CD4-positive, alpha-beta T cell (primary cell): ENCODE measurements around the gene KIR3DL1. TPM values are rescaled to one million over a fixed set of nuclear protein-coding genes. Genes with fewer than 3 reads are reported as not detected.

Source experiments
- ATAC-seq: fragments of 200-7000 bp; cut with Tn5 transposase; one replicate; pipeline ENCODE4 v1.10.0; 2022; ENCODE audit warnings: mild to moderate bottlenecking; ENCODE audit not compliant: poor library complexity
- CTCF ChIA-PET: fragments of 350-600 bp; sonication (Branson Sonifier 250); formaldehyde crosslinking; loops from one replicate; lab custom pipeline; 2021; ENCODE audit warnings: antibody characterized with exemption, inconsistent platforms; lab: Charles Lee
- POLR2A ChIA-PET: fragments of 350-600 bp; sonication (Branson Sonifier 250); formaldehyde crosslinking; loops from one replicate; lab custom pipeline; 2021; ENCODE audit warnings: antibody characterized with exemption, inconsistent platforms; lab: Charles Lee
- DNase-seq, 14 experiments: peaks; one replicate each; pipeline ENCODE4 v3.0.0-alpha.2; 2013 to 2020; ENCODE audit warnings: mixed read lengths in 2 of 14
- H3K27ac ChIP-seq, 2 donors: one replicate each; pipeline versions ENCODE4 v1.5.1 to v1.7.0; 2013; ENCODE audit warnings: low read length in 2 of 2, low read depth in 1 of 2, mild to moderate bottlenecking in 1 of 2
- H3K27me3 ChIP-seq, 2 experiments: 1 replicate in 1 of 2; 2 replicates in 1 of 2; pipeline versions ENCODE4 v1.6.1 to v1.7.0; 2013; ENCODE audit warnings: low read length in 2 of 2, control low read depth in 1 of 2, mild to moderate bottlenecking in 1 of 2, moderate library complexity in 1 of 2; ENCODE audit not compliant: insufficient read depth in 2 of 2, control insufficient read depth in 1 of 2
- H3K36me3 ChIP-seq: one replicate; pipeline ENCODE4 v1.6.1; 2013; ENCODE audit warnings: low read length, control low read depth; ENCODE audit not compliant: insufficient read depth
- H3K4me1 ChIP-seq: one replicate; pipeline ENCODE4 v1.6.1; 2013; ENCODE audit warnings: low read length, control low read depth; ENCODE audit not compliant: insufficient read depth
- H3K4me3 ChIP-seq: one replicate; pipeline ENCODE4 v1.5.1; 2013; ENCODE audit warnings: mild to moderate bottlenecking, low read length, moderate library complexity
- H3K9me3 ChIP-seq, 2 experiments: 1 replicate in 1 of 2; 2 replicates in 1 of 2; pipeline versions ENCODE4 v1.6.1 to v1.7.0; 2013; ENCODE audit warnings: low read length in 2 of 2, mild to moderate bottlenecking in 2 of 2, control low read depth in 1 of 2, moderate library complexity in 1 of 2; ENCODE audit not compliant: control insufficient read depth in 1 of 2, insufficient read depth in 1 of 2
- H3K27ac Mint-ChIP-seq: one replicate; pipeline ENCODE4 v1.8.0; 2020; ENCODE audit warnings: mixed read lengths
- H3K27me3 Mint-ChIP-seq: one replicate; pipeline ENCODE4 v1.8.0; 2021; ENCODE audit warnings: mixed read lengths
- H3K36me3 Mint-ChIP-seq: one replicate; pipeline ENCODE4 v1.8.0; 2021; ENCODE audit warnings: low read depth, mixed read lengths
- H3K4me1 Mint-ChIP-seq: one replicate; pipeline ENCODE4 v1.8.0; 2021; ENCODE audit warnings: low read depth, mixed read lengths
- H3K4me3 Mint-ChIP-seq: one replicate; pipeline ENCODE4 v1.8.0; 2020; ENCODE audit warnings: mild to moderate bottlenecking, mixed read lengths
- H3K9me3 Mint-ChIP-seq: one replicate; pipeline ENCODE4 v1.8.0; 2020; ENCODE audit warnings: mixed read lengths
- intact Hi-C, 2 experiments: fragments of 100-400 bp; cut with DNase I in 1 of 2; cut with micrococcal nuclease in 1 of 2; formaldehyde crosslinking; loops; one replicate each; pipeline versions ENCODE4 v1.15.1 to v1.9.0; 2023 to 2025; cut with DNase I, micrococcal nuclease
- total RNA-seq, 174 experiments: library from RNA in 2 of 174; stranded (reverse) in 2 of 174; gene quantifications; one replicate each; pipeline ENCODE4 v1.2.3 and lab custom pipeline; 2021 to 2026
- TF ChIP-seq, protein P1 (sequence below): fragments of 200-600 bp; IDR thresholded peaks from one replicate; pipeline ENCODE4 v1.8.0; 2022; ENCODE audit warnings: antibody characterized with exemption, mild to moderate bottlenecking

KIR3DL1 gene
- total RNA-seq, 2 experiments from 2014 or later: not detected

DNA sequence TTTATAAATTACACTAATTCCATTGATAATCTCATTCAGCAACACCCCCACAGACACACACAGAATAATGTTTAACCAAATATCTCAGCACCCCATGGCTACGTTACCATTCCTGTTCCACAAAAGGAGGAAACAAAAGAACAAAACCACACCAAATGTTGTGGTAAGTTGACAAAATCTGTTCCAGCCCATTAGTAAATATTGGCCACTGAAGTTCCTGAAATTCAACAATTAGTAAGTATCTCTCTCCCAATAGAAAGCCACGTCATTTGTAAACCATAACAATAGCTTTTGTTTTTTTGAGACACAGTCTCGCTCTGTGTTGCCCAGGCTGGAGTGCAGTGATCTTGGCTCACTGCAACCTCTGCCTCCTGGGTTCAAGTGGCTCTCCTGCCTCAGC, 55.4 kb downstream of the KIR3DL1 start:
- Mint-ChIP-seq H3K36me3 (no peaks in the 10 kb centered on the region), H3K4me3 (no peak overlapping the region), H3K9me3 (no peaks in the 10 kb centered on the region), H3K27me3 (peaks cover 31% of the 10 kb centered on the region), H3K27ac (no peak overlapping the region), H3K4me1 (no peaks in the 10 kb centered on the region)
- Histone ChIP-seq H3K36me3 (no peaks in the 10 kb centered on the region), H3K9me3 (no peaks in the 10 kb centered on the region), H3K4me3 (no peak overlapping the region), H3K4me1 (no peaks in the 10 kb centered on the region), H3K27me3 (no peaks in the 10 kb centered on the region), H3K27ac (no peak overlapping the region)
- no peak for DNase-seq
- TF ChIP-seq, protein P1, sequence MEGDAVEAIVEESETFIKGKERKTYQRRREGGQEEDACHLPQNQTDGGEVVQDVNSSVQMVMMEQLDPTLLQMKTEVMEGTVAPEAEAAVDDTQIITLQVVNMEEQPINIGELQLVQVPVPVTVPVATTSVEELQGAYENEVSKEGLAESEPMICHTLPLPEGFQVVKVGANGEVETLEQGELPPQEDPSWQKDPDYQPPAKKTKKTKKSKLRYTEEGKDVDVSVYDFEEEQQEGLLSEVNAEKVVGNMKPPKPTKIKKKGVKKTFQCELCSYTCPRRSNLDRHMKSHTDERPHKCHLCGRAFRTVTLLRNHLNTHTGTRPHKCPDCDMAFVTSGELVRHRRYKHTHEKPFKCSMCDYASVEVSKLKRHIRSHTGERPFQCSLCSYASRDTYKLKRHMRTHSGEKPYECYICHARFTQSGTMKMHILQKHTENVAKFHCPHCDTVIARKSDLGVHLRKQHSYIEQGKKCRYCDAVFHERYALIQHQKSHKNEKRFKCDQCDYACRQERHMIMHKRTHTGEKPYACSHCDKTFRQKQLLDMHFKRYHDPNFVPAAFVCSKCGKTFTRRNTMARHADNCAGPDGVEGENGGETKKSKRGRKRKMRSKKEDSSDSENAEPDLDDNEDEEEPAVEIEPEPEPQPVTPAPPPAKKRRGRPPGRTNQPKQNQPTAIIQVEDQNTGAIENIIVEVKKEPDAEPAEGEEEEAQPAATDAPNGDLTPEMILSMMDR: no peak
- intact Hi-C loops: no loop called here
- no peak for ATAC-seq
- ChIA-PET POLR2A (no interaction called here), CTCF (no interaction called here)

DNA sequence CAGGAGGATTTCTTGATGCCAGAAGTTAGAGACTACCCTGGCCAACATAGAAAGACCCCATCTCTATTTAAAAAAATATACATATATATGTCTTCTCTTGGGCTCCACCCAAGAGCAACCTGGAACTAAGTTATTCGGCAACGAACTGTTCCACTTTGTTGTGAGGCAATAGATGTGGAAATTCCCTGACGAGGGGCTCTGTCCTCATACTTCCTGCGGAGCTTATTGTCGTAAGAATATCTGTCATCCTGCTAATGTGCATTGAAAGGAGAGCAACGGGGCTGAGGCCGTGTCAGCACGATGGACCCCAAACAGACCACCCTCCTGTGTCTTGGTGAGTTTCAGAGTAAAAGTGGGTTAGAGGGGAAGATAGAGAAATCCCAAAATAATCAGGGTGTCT, 57.7 kb downstream of the KIR3DL1 start, which contains the start of gene FCAR:
Gene FCAR (plus strand): TSS at position 246 of the 400 bp plus-strand sequence. CDS start 55 bp downstream, at position 301.
- Mint-ChIP-seq H3K36me3 (no peaks in the 10 kb centered on the region), H3K4me3 (no peak within 1 kb of the TSS), H3K27me3 (peaks cover 20% of the 10 kb centered on the region), H3K27ac (no peak within 1 kb of the TSS), H3K9me3 (no peaks in the 10 kb centered on the region), H3K4me1 (no peaks in the 10 kb centered on the region)
- H3K27me3 ChIP-seq: no peaks in the 10 kb centered on the region
- H3K36me3 ChIP-seq: no peaks in the 10 kb centered on the region
- H3K4me3 ChIP-seq: peak within 1 kb of the TSS; percentile 12
- ChIA-PET CTCF (no interaction called here), POLR2A (no interaction called here)
- no peak for ATAC-seq
- H3K4me1 ChIP-seq: no peaks in the 10 kb centered on the region
- H3K27ac ChIP-seq: no peak within 1 kb of the TSS
- peak in 2 of 14 experiments; percentile 60 to 66 for DNase-seq
- intact Hi-C loops: no loop called here
- TF ChIP-seq, protein P1: no peak
- no peaks in the 10 kb centered on the region for H3K9me3 ChIP-seq

DNA sequence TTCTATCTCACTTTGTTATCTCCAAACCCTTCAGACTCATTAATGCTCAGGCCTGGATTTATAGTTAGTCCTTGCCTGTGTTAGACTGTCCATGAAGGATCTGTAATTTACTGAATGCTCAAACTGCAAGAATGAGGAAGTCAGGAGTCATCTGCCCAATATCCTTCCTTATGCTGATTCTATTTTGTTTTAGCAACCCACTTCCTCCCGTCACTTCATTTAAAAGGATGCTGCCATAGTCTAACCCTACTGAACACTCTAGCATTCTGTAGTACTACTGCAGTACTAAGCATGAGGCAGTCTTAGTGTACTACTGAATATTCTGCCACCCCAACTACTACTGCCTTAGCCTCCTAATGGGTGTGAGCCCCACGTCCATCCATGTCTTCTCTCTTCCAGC, 59.2 kb downstream of the KIR3DL1 start:
- Histone ChIP-seq H3K4me3 (no peak overlapping the region), H3K27me3 (peaks cover 0 to under 1% of the 10 kb centered on the region in 2 experiments), H3K36me3 (no peaks in the 10 kb centered on the region), H3K9me3 (no peaks in the 10 kb centered on the region), H3K4me1 (no peaks in the 10 kb centered on the region), H3K27ac (no peak overlapping the region)
- Mint-ChIP-seq H3K27ac (no peak overlapping the region), H3K4me3 (no peak overlapping the region), H3K36me3 (no peaks in the 10 kb centered on the region), H3K4me1 (no peaks in the 10 kb centered on the region), H3K27me3 (peaks cover 27% of the 10 kb centered on the region), H3K9me3 (no peaks in the 10 kb centered on the region)
- peak in 2 of 14 experiments; percentile 25 to 37 for DNase-seq
- intact Hi-C loops: no loop called here
- ChIA-PET CTCF (no interaction called here), POLR2A (no interaction called here)
- TF ChIP-seq, protein P1: no peak
- no peak for ATAC-seq
